Measurements from ENCODE around the gene ELAVL2.

ELAVL2 gene

DNA sequence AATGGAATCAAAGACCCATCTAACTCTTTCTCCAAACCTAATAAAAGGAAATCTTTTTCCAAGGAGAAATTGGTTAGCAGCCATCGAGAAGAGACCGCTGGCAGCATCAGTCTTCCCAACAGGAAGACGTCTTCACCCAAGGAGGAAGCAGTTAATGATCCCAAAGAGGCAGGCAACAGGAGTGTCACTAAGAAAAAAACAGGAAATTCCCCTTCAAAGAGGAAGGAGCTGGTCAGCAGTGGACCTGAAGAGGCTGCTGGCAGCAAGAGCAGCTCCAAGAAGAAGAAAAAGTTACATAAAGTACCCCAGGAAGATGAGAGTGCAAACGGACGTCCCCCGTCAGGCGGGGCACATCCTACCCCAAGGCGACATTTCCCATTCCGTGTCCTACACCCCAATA, 143.7 kb downstream of the ELAVL2 start:
- no peaks in the 10 kb centered on the region for H3K79me2 ChIP-seq (ENCODE audit: low read length)
- no peak overlapping the region for H3K4me2 ChIP-seq (ENCODE audit: low read depth, low read length)
- H3K4me1 ChIP-seq (ENCODE audit: low read length): no peaks in the 10 kb centered on the region
- no peak overlapping the region for H2AFZ ChIP-seq (ENCODE audit: low read length)
- no peaks in the 10 kb centered on the region for H3K27me3 ChIP-seq (replicated peaks; ENCODE audit: insufficient read depth, low read length)
- no peak for DNase-seq
- H3K9ac ChIP-seq (ENCODE audit: low read length): no peak overlapping the region
- no peaks in the 10 kb centered on the region for H3F3A ChIP-seq (ENCODE audit: insufficient read depth, low read length)
- H3K36me3 ChIP-seq (replicated peaks; ENCODE audit: insufficient read depth, low read length): no peaks in the 10 kb centered on the region
- H3K9me2 ChIP-seq (replicated peaks; ENCODE audit: insufficient read depth, low read length): no peaks in the 10 kb centered on the region
- no peak overlapping the region for H3K27ac ChIP-seq (ENCODE audit: low read length)
- no peak overlapping the region for H3K4me3 ChIP-seq (ENCODE audit: low read length)
- TF ChIP-seq EZH2phosphoT487 (IDR thresholded peaks at IDR 0.05; ENCODE audit: low read length) (no peak), EZH2 (optimal IDR thresholded peaks at IDR 0.05; ENCODE audit: low read depth, low read length) (no peak)
- TF ChIP-seq, protein P1, sequence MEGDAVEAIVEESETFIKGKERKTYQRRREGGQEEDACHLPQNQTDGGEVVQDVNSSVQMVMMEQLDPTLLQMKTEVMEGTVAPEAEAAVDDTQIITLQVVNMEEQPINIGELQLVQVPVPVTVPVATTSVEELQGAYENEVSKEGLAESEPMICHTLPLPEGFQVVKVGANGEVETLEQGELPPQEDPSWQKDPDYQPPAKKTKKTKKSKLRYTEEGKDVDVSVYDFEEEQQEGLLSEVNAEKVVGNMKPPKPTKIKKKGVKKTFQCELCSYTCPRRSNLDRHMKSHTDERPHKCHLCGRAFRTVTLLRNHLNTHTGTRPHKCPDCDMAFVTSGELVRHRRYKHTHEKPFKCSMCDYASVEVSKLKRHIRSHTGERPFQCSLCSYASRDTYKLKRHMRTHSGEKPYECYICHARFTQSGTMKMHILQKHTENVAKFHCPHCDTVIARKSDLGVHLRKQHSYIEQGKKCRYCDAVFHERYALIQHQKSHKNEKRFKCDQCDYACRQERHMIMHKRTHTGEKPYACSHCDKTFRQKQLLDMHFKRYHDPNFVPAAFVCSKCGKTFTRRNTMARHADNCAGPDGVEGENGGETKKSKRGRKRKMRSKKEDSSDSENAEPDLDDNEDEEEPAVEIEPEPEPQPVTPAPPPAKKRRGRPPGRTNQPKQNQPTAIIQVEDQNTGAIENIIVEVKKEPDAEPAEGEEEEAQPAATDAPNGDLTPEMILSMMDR (IDR thresholded peaks at IDR 0.05; ENCODE audit: low read length): no peak
- H4K20me1 ChIP-seq (ENCODE audit: insufficient read depth, low read length): no peaks in the 10 kb centered on the region
- H3K9me3 ChIP-seq (replicated peaks; ENCODE audit: insufficient read depth, low read length): no peaks in the 10 kb centered on the region

DNA sequence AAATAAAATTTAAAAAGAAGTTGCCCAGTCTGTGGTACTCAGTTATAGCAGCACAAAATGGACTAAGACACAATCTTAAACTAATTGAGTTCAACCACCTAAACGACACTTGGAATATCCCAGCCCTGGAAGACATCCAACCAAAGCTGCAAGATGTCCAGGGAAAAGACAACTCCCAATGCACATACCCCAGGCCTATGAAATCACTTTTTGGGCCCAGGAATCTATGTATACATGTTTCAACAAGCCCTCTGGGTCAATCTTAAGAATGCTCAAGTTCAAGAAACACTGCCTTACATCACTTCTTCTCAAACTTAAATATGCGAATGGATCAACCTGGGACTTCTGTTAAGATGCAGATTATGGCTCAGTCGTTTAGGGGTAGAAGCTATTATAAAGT, 148.6 kb downstream of the ELAVL2 start:
- no peaks in the 10 kb centered on the region for H3K4me1 ChIP-seq (ENCODE audit: low read length)
- H3K9me3 ChIP-seq (replicated peaks; ENCODE audit: insufficient read depth, low read length): no peaks in the 10 kb centered on the region
- no peak overlapping the region for H3K27ac ChIP-seq (ENCODE audit: low read length)
- TF ChIP-seq EZH2phosphoT487 (IDR thresholded peaks at IDR 0.05; ENCODE audit: low read length): no peak
- TF ChIP-seq, protein P1 (IDR thresholded peaks at IDR 0.05; ENCODE audit: low read length): no peak
- no peak for TF ChIP-seq EZH2 (optimal IDR thresholded peaks at IDR 0.05; ENCODE audit: low read depth, low read length)
- no peak overlapping the region for H3K4me3 ChIP-seq (ENCODE audit: low read length)
- no peaks in the 10 kb centered on the region for H3K79me2 ChIP-seq (ENCODE audit: low read length)
- H3K36me3 ChIP-seq (replicated peaks; ENCODE audit: insufficient read depth, low read length): no peaks in the 10 kb centered on the region
- no peaks in the 10 kb centered on the region for H3K27me3 ChIP-seq (replicated peaks; ENCODE audit: insufficient read depth, low read length)
- no peak overlapping the region for H3K4me2 ChIP-seq (ENCODE audit: low read depth, low read length)
- H3K9me2 ChIP-seq (replicated peaks; ENCODE audit: insufficient read depth, low read length): no peaks in the 10 kb centered on the region
- no peak overlapping the region for H3K9ac ChIP-seq (ENCODE audit: low read length)
- H2AFZ ChIP-seq (ENCODE audit: low read length): no peak overlapping the region
- DNase-seq: no peak
- no peaks in the 10 kb centered on the region for H3F3A ChIP-seq (ENCODE audit: insufficient read depth, low read length)
- no peaks in the 10 kb centered on the region for H4K20me1 ChIP-seq (ENCODE audit: insufficient read depth, low read length)

DNA sequence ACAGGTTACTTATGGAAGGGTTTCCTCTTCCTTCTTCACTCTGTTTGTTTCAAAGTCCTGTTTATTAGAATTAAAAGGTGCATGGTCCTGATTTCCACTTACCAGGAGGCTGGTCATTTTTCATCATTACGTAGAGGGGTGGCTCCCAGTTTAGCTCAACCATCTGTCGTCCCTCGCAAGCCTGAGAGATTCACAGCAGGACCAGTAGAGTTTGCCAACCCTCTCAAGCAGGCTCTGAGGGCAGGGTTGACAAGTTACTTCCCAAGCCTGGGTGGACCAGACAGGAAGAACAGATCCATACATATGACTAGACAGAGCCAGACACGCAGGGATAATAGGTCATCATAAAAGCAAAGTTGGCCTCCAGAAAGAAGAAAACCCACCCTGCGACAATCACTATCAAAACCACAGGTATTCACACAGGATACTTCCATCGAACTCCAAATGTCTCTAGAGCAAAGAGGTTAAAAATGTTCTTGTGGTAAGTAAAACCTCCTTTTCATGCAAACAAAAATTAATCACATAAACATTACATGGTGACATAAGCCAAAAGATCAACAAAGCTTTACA, 151.9 kb downstream of the ELAVL2 start:
- H3F3A ChIP-seq (ENCODE audit: insufficient read depth, low read length): no peaks in the 10 kb centered on the region
- no peak overlapping the region for H2AFZ ChIP-seq (ENCODE audit: low read length)
- H3K4me3 ChIP-seq (ENCODE audit: low read length): no peak overlapping the region
- no peaks in the 10 kb centered on the region for H3K27me3 ChIP-seq (replicated peaks; ENCODE audit: insufficient read depth, low read length)
- TF ChIP-seq EZH2phosphoT487 (IDR thresholded peaks at IDR 0.05; ENCODE audit: low read length) (no peak), EZH2 (optimal IDR thresholded peaks at IDR 0.05; ENCODE audit: low read depth, low read length) (no peak)
- TF ChIP-seq, protein P1 (IDR thresholded peaks at IDR 0.05; ENCODE audit: low read length): no peak
- H3K4me1 ChIP-seq (ENCODE audit: low read length): no peaks in the 10 kb centered on the region
- no peaks in the 10 kb centered on the region for H3K9me2 ChIP-seq (replicated peaks; ENCODE audit: insufficient read depth, low read length)
- H3K9me3 ChIP-seq (replicated peaks; ENCODE audit: insufficient read depth, low read length): no peaks in the 10 kb centered on the region
- no peaks in the 10 kb centered on the region for H3K79me2 ChIP-seq (ENCODE audit: low read length)
- no peaks in the 10 kb centered on the region for H4K20me1 ChIP-seq (ENCODE audit: insufficient read depth, low read length)
- H3K4me2 ChIP-seq (ENCODE audit: low read depth, low read length): no peak overlapping the region
- no peaks in the 10 kb centered on the region for H3K36me3 ChIP-seq (replicated peaks; ENCODE audit: insufficient read depth, low read length)
- DNase-seq: no peak
- no peak overlapping the region for H3K9ac ChIP-seq (ENCODE audit: low read length)
- H3K27ac ChIP-seq (ENCODE audit: low read length): no peak overlapping the region
